Fibroblast of lung (primary cell): Measurements from ENCODE around the gene PTPRM. TPM values are rescaled to one million over a fixed set of nuclear protein-coding genes. Genes with fewer than 3 reads are reported as not detected.

Experiments used
- DNase-seq, 2 donors: peaks; one replicate each; pipeline versions ENCODE4 v3.0.0 to v3.0.0-alpha.2; 2010; ENCODE audit warnings: low read depth in 2 of 2
- H2AFZ ChIP-seq: 2 replicates; pipeline ENCODE4 v1.5.1; 2012; ENCODE audit warnings: low read length, control low read depth, inconsistent platforms
- H3K27ac ChIP-seq: 2 replicates; pipeline ENCODE4 v1.5.1; 2011; ENCODE audit warnings: low read length, control low read depth; ENCODE audit not compliant: insufficient read depth
- H3K27me3 ChIP-seq: 2 replicates; pipeline ENCODE4 v1.5.1; 2011; ENCODE audit warnings: mild to moderate bottlenecking, low read length; ENCODE audit not compliant: control insufficient read depth, insufficient read depth
- H3K36me3 ChIP-seq: 2 replicates; pipeline ENCODE4 v1.5.1; 2011; ENCODE audit warnings: low read length; ENCODE audit not compliant: control insufficient read depth, insufficient read depth
- H3K4me1 ChIP-seq: 2 replicates; pipeline ENCODE4 v1.5.1; 2011; ENCODE audit warnings: low read length; ENCODE audit not compliant: control insufficient read depth, insufficient read depth; ENCODE audit errors: extremely low read depth
- H3K4me2 ChIP-seq: 2 replicates; pipeline ENCODE4 v1.5.1; 2011; ENCODE audit warnings: low read length, control low read depth; ENCODE audit not compliant: insufficient read depth; ENCODE audit errors: extremely low read depth
- H3K4me3 ChIP-seq, 4 experiments: fragments of 200-600 bp in 1 of 4; sonication (generic) in 1 of 4; replicated peaks in 1 of 4; 2 replicates each; pipeline ENCODE4 v1.5.1; 2011 to 2016; ENCODE audit warnings: low read length in 4 of 4, low read depth in 3 of 4, mild to moderate bottlenecking in 3 of 4, control low read depth in 2 of 4, inconsistent platforms in 1 of 4, mixed read lengths in 1 of 4; ENCODE audit not compliant: insufficient read depth in 1 of 4; ENCODE audit errors: control extremely low read depth in 1 of 4
- H3K79me2 ChIP-seq: 2 replicates; pipeline ENCODE4 v1.5.1; 2012; ENCODE audit warnings: mild to moderate bottlenecking, low read length, inconsistent platforms; ENCODE audit not compliant: control insufficient read depth, insufficient read depth
- H3K9ac ChIP-seq: 2 replicates; pipeline ENCODE4 v1.5.1; 2011; ENCODE audit warnings: mild to moderate bottlenecking, low read length, control low read depth; ENCODE audit not compliant: insufficient read depth
- H3K9me3 ChIP-seq: 2 replicates; pipeline ENCODE4 v1.5.1; 2012; ENCODE audit warnings: low read depth, low read length; ENCODE audit not compliant: control insufficient read depth, insufficient read depth
- H4K20me1 ChIP-seq: 2 replicates; pipeline ENCODE4 v1.5.1; 2011; ENCODE audit warnings: low read length; ENCODE audit not compliant: control insufficient read depth, insufficient read depth; ENCODE audit errors: extremely low read depth
- CTCF ChIP-seq, 2 donors: IDR thresholded peaks in 1 of 2; conservative IDR thresholded peaks in 1 of 2; 1 replicate in 1 of 2; 2 replicates in 1 of 2; pipeline ENCODE4 v1.5.1; 2011 to 2012; ENCODE audit warnings: low read length in 2 of 2, control low read depth in 1 of 2, inconsistent platforms in 1 of 2, low read depth in 1 of 2, mild to moderate bottlenecking in 1 of 2
- EZH2 ChIP-seq: IDR thresholded peaks from 2 replicates; pipeline ENCODE4 v1.5.1; 2012; ENCODE audit warnings: low read length, control low read depth, mild to moderate bottlenecking; ENCODE audit errors: missing control alignments
- polyA plus RNA-seq, 2 donors: library from polyadenylated mRNA; depleted of rRNA in 1 of 2; stranded (reverse) in 1 of 2; unstranded in 1 of 2; fragments of >200 nt; gene quantifications; 2 replicates each; pipeline ENCODE4 v1.2.1, GENCODE V29; 2011 to 2012; ENCODE audit warnings: missing spikeins in 1 of 2
- total RNA-seq: library from RNA; depleted of rRNA; stranded (reverse); fragments of >200 nt; gene quantifications from 2 replicates; pipeline ENCODE4 v1.2.1, GENCODE V29; 2014

PTPRM gene
- total and polyA plus RNA-seq, 2 donors (not counting 1 experiment from before 2014, with no cell fraction given) = 86.6 to 87.0 TPM

- Histone ChIP-seq H2AFZ (no peak overlapping the region), H3K36me3 (no peaks in the 10 kb centered on the region)
- DNase-seq = peak in 1 of 2 donors; percentile 6
Observed at GRCh38 chr18:8049147-8049546, 482.0 kb downstream of the PTPRM start.

GRCh38 chr18:8050616-8051329 lies 483.7 kb downstream of the PTPRM start:
- Histone ChIP-seq H3K27ac (no peak overlapping the region), H3K9ac (no peak overlapping the region), H3K4me3 (no peak overlapping the region), H3K4me2 (no peak overlapping the region), H3K79me2 (no peaks in the 10 kb centered on the region), H3K27me3 (no peaks in the 10 kb centered on the region), H3K4me1 (no peaks in the 10 kb centered on the region), H3K36me3 (no peaks in the 10 kb centered on the region), H2AFZ (no peak overlapping the region), H3K9me3 (no peaks in the 10 kb centered on the region), H4K20me1 (no peaks in the 10 kb centered on the region)
- no peak for DNase-seq
- TF ChIP-seq CTCF (conservative IDR thresholded peaks at IDR 0.05 in 1 of 2, IDR thresholded peaks at IDR 0.05 in 1 of 2; ENCODE audit: low read depth in 1 of 2, low read length in 2 of 2) = no peak
- TF ChIP-seq EZH2 = no peak

More at GRCh38 chr18:8049147-8049546, 482.0 kb downstream of the PTPRM start:
- Histone ChIP-seq H3K79me2 (no peaks in the 10 kb centered on the region), H3K4me1 (no peaks in the 10 kb centered on the region), H3K4me3 (no peak overlapping the region), H3K27me3 (no peaks in the 10 kb centered on the region), H3K9ac (no peak overlapping the region), H3K27ac (no peak overlapping the region), H4K20me1 (no peaks in the 10 kb centered on the region), H3K9me3 (no peaks in the 10 kb centered on the region), H3K4me2 (no peak overlapping the region)
- TF ChIP-seq CTCF (conservative IDR thresholded peaks at IDR 0.05 in 1 of 2, IDR thresholded peaks at IDR 0.05 in 1 of 2; ENCODE audit: low read depth in 1 of 2, low read length in 2 of 2) (no peak), EZH2 (no peak)

GRCh38 chr18:8051453-8051852 lies 484.3 kb downstream of the PTPRM start:
- DNase-seq = peak in 1 of 2 donors; percentile 10
- Histone ChIP-seq H3K4me3 (no peak overlapping the region), H3K4me2 (no peak overlapping the region)

More at GRCh38 chr18:8051453-8051852, 484.3 kb downstream of the PTPRM start:
- no peak overlapping the region for H3K9ac ChIP-seq
- no peaks in the 10 kb centered on the region for H3K36me3 ChIP-seq
- H3K79me2 ChIP-seq = no peaks in the 10 kb centered on the region
- no peak for TF ChIP-seq CTCF (conservative IDR thresholded peaks at IDR 0.05 in 1 of 2, IDR thresholded peaks at IDR 0.05 in 1 of 2; ENCODE audit: low read depth in 1 of 2, low read length in 2 of 2)
- TF ChIP-seq EZH2 = no peak
- H3K27ac ChIP-seq = no peak overlapping the region
- no peaks in the 10 kb centered on the region for H4K20me1 ChIP-seq
- no peaks in the 10 kb centered on the region for H3K27me3 ChIP-seq
- H2AFZ ChIP-seq = no peak overlapping the region
- H3K4me1 ChIP-seq = no peaks in the 10 kb centered on the region
- H3K9me3 ChIP-seq = no peaks in the 10 kb centered on the region
